ENCODE measurements around the gene WRAP53.

Gene WRAP53

DNA sequence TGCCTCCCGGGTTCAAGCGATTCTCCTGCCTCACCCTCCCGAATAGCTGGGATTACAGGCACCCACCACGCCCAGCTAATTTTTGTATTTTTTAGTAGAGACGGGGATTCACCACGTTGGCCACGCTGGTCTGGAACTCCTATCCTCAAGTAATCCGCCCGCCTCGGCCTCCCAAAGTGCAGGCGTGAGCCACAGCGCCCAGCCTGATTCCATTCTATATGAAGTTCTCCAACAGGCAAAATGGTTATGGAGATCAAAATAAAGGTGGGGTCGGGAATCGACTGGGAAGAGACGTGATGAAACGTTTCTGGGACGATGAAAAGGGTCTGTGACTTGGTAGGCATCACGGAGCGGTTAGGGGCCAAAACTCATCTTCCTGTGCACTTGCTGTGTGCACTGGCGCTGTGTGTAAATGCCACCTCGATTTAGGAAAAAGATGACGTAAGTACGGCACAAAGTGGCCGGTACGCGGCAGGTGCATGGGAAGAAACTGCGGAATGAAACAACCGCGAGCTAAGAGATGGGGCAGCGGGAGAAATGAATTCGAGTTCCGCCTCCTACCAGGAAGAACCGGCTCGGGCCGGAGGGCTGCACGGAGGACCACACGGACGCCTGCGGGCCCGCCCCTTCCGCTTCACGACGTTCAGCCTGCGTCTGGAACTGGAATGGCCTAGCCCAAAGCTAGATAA is 2.6 kb upstream of the WRAP53 start:
- H3K4me1 ChIP-seq (ENCODE audit: insufficient read depth, low read length): peaks cover 15% of the 10 kb centered on the region
- peak overlapping the region; percentile 99 for H3K9ac ChIP-seq (ENCODE audit: low read depth, low read length)
- peak overlapping the region; percentile 90 for H3K4me3 ChIP-seq (ENCODE audit: low read length)
- peak overlapping the region; percentile 86 for H3K27ac ChIP-seq (ENCODE audit: low read length)
- H3K9me3 ChIP-seq (ENCODE audit: insufficient read depth, low read depth, low read length): no peaks in the 10 kb centered on the region
- peaks cover 27% of the 10 kb centered on the region for H3K36me3 ChIP-seq (ENCODE audit: insufficient read depth, low read depth, low read length)
- H3K27me3 ChIP-seq (ENCODE audit: insufficient read depth, low read length): no peaks in the 10 kb centered on the region

DNA sequence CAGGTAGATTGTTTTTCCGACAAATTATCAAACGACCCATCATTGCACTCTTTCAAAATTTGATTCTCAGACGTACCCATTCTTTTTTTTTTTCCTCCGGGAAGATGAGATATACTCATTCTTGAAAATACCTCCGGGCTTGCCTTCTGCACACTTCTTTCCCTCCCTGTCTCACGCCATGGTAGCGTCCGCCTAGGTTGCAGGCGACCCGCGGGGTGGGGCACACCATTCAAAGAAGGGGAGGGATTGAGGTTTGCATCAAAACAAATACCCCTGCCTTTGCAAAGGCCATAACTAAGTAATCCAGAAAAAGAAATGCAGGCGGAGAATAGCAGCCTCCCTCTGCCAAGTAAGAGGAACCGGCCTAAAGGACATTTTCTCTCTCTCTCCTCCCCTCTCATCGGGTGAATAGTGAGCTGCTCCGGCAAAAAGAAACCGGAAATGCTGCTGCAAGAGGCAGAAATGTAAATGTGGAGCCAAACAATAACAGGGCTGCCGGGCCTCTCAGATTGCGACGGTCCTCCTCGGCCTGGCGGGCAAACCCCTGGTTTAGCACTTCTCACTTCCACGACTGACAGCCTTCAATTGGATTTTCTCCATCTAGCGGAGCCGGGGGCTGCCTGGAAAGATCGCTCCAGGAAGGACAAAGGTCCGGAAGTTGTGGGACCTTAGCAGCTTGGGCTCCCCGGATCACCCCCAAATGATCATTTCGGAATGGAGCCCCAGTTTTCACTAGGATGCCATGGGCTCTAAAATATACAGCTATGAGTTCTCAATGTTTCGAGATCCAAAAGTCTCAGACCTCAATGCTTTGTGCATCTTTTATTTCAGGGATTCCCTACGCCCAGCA is 1.8 kb upstream of the WRAP53 start:
- Histone ChIP-seq H3K27me3 (ENCODE audit: insufficient read depth, low read length) (no peaks in the 10 kb centered on the region), H3K4me1 (ENCODE audit: insufficient read depth, low read length) (peaks cover 15% of the 10 kb centered on the region), H3K9me3 (ENCODE audit: insufficient read depth, low read depth, low read length) (no peaks in the 10 kb centered on the region), H3K27ac (ENCODE audit: low read length) (peak overlapping the region; percentile 86), H3K4me3 (ENCODE audit: low read length) (peak overlapping the region; percentile 90), H3K36me3 (ENCODE audit: insufficient read depth, low read depth, low read length) (peaks cover 27% of the 10 kb centered on the region), H3K9ac (ENCODE audit: low read depth, low read length) (peak overlapping the region; percentile 99)

DNA sequence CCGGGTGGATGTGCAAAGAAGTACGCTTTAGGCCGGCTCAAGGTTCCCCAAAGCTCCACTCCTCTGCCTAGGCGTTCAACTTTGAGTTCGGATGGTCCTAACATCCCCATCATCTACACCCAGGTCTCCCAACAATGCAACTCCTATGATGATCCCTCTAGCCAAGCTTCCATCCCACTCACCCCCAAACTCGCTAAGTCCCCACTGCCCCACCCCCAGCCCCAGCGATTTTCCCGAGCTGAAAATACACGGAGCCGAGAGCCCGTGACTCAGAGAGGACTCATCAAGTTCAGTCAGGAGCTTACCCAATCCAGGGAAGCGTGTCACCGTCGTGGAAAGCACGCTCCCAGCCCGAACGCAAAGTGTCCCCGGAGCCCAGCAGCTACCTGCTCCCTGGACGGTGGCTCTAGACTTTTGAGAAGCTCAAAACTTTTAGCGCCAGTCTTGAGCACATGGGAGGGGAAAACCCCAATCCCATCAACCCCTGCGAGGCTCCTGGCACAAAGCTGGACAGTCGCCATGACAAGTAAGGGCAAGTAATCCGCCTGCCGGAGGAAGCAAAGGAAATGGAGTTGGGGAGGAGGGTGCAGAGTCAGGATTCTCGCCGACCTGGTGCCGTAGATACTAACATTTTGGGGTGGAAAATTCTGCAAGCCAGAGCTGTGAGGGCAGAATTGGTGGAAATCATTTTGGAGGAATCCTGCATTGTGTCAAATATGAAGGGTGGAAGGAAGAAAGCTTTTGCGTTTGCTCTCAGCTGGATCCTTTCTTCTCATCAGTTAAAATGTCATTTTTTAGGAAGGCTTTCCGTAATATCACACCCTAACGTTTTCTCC is 987 bp upstream of the WRAP53 start, which contains the start of gene TP53:
Gene TP53 (minus strand): TSS at position 419 of the 836 bp plus-strand sequence. CDS start 10,896 bp downstream, outside the sequence.
- Histone ChIP-seq H3K4me3 (ENCODE audit: low read length) (peak within 1 kb of the TSS; percentile 97), H3K27me3 (ENCODE audit: insufficient read depth, low read length) (no peaks in the 10 kb centered on the region), H3K9me3 (ENCODE audit: insufficient read depth, low read depth, low read length) (no peaks in the 10 kb centered on the region), H3K27ac (ENCODE audit: low read length) (peak within 1 kb of the TSS; percentile 86), H3K9ac (ENCODE audit: low read depth, low read length) (peak within 1 kb of the TSS; percentile 99), H3K4me1 (ENCODE audit: insufficient read depth, low read length) (peaks cover 15% of the 10 kb centered on the region), H3K36me3 (ENCODE audit: insufficient read depth, low read depth, low read length) (peaks cover 27% of the 10 kb centered on the region)

DNA sequence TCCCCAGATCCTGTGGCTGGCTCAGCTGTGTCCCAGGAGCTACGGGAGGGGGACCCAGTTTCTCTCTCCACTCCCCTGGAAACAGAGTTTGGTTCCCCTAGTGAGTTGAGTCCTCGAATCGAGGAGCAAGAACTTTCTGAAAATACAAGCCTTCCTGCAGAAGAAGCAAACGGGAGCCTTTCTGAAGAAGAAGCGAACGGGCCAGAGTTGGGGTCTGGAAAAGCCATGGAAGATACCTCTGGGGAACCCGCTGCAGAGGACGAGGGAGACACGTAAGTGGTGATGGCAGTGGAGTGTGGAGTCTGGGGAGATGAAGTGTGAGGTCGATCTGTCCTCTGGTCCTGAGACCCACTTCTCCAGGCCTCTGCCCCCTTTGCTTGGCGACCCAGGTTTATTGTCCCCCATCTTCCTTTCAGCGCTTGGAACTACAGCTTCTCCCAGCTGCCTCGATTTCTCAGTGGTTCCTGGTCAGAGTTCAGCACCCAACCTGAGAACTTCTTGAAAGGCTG is 585 bp downstream of the WRAP53 start:
- Histone ChIP-seq H3K4me1 (ENCODE audit: insufficient read depth, low read length) (peaks cover 15% of the 10 kb centered on the region), H3K27me3 (ENCODE audit: insufficient read depth, low read length) (no peaks in the 10 kb centered on the region), H3K36me3 (ENCODE audit: insufficient read depth, low read depth, low read length) (peaks cover 30% of the 10 kb centered on the region), H3K9ac (ENCODE audit: low read depth, low read length) (peak overlapping the region; percentile 97), H3K9me3 (ENCODE audit: insufficient read depth, low read depth, low read length) (no peaks in the 10 kb centered on the region), H3K4me3 (ENCODE audit: low read length) (peak overlapping the region; percentile 97), H3K27ac (ENCODE audit: low read length) (no peak overlapping the region)

DNA sequence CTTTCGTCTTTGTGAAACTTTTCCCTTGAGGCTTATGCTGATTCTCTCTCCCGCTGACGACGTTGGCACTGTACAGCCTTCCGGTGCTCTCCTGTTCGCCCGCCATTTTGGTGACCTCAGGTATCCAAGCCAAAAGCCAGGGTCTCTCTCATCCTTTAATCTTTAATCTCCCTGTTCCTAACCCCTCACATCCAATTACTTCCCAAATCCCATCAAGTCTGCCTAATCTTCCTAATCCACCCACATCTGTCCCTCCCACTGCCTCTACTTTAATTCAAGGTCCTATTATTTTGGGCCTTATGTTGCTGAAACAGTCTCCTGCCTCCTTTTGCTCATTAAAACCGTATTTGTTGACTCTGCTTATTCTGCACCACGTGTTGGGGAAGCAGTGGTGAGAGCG is 7.3 kb downstream of the WRAP53 start:
- no peak overlapping the region for H3K9ac ChIP-seq (ENCODE audit: low read depth, low read length)
- H3K4me3 ChIP-seq (ENCODE audit: low read length): no peak overlapping the region
- no peak overlapping the region for H3K27ac ChIP-seq (ENCODE audit: low read length)
- peaks cover 15% of the 10 kb centered on the region; the same call in 1 of the 2 replicates for H3K36me3 ChIP-seq (ENCODE audit: insufficient read depth, low read depth, low read length)
- no peaks in the 10 kb centered on the region for H3K4me1 ChIP-seq (ENCODE audit: insufficient read depth, low read length)
- no peaks in the 10 kb centered on the region for H3K9me3 ChIP-seq (ENCODE audit: insufficient read depth, low read depth, low read length)
- no peaks in the 10 kb centered on the region for H3K27me3 ChIP-seq (ENCODE audit: insufficient read depth, low read length)

DNA sequence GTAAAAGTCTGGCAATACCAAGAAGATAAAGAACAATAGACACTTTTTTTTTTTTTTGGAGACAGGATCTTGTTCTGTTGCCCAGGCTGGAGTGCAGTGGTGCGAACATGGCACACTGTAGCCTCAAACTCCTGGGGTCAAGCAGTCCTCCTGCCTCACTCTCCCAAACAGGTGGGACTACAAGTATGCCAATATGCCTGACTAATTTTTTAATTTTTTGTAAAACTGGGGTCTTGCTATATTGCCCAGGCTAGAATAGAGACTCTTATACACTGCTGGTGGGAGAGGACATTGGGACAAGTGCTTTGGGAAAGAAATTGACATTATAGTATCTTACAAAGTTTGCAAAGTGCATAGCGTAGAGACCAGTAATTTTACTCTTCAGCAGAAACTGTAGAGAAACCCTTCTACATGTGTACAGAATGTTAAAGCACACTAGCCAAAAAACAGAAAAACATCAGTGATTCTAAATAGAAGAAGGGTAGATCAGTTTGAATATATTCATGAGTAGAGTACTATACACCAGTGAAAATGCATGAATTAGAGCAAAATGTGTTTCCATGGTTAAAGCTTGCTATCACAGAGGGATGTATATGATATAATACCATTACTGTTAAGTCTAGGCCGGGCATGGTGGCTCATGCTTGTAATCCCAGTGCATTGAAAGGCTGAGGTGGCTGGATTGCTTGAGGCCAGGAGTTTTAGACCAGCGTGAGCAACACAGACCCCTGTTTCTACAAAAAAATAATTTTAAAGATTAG is 9.7 kb downstream of the WRAP53 start:
- peaks cover 22% of the 10 kb centered on the region; the same call in 1 of the 2 replicates for H3K36me3 ChIP-seq (ENCODE audit: insufficient read depth, low read depth, low read length)
- H3K9me3 ChIP-seq (ENCODE audit: insufficient read depth, low read depth, low read length): no peaks in the 10 kb centered on the region
- H3K9ac ChIP-seq (ENCODE audit: low read depth, low read length): no peak overlapping the region
- no peak overlapping the region for H3K4me3 ChIP-seq (ENCODE audit: low read length)
- H3K4me1 ChIP-seq (ENCODE audit: insufficient read depth, low read length): no peaks in the 10 kb centered on the region
- no peaks in the 10 kb centered on the region for H3K27me3 ChIP-seq (ENCODE audit: insufficient read depth, low read length)
- H3K27ac ChIP-seq (ENCODE audit: low read length): no peak overlapping the region

DNA sequence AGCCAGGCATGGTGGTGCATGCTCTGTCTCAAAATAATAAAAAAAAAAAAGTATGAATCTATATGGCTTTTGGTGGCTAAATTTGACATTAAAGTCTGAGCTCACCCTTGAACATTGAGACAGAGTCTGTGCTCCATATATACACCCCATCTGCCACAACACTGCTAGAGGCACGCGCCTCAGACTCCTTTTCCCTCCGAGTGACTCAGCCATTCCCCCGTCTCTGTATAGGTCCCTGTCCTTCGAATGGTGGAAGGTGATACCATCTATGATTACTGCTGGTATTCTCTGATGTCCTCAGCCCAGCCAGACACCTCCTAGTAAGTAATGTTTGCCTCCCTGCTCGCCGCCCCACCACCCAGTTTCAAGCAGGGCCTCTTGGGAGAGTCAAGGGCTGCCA is 12.2 kb downstream of the WRAP53 start:
- no peaks in the 10 kb centered on the region for H3K9me3 ChIP-seq (ENCODE audit: insufficient read depth, low read depth, low read length)
- H3K27ac ChIP-seq (ENCODE audit: low read length): no peak overlapping the region
- H3K36me3 ChIP-seq (ENCODE audit: insufficient read depth, low read depth, low read length): peaks cover 16% of the 10 kb centered on the region; the same call in 1 of the 2 replicates
- peaks cover 3% of the 10 kb centered on the region; the same call in 1 of the 2 replicates for H3K4me1 ChIP-seq (ENCODE audit: insufficient read depth, low read length)
- H3K4me3 ChIP-seq (ENCODE audit: low read length): no peak overlapping the region
- no peak overlapping the region for H3K9ac ChIP-seq (ENCODE audit: low read depth, low read length)
- peaks cover 9% of the 10 kb centered on the region; the same call in 1 of the 2 replicates for H3K27me3 ChIP-seq (ENCODE audit: insufficient read depth, low read length)

DNA sequence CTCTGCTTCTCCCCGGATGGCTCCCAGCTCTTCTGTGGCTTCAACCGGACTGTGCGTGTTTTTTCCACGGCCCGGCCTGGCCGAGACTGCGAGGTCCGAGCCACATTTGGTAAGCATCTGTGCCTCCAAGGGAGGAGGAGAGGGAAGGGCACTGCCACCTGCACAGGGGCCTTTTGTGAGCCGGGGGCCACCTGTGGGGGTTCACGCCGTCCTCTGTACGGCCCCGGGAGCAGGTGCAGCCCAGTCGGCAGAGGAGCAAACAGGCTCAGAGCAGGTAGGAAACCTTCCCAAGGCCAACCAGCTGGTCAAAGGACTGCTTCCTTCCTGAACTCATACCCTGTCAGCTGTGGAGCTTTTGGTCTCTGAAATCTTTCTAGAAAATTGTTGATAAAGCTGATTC is 13.4 kb downstream of the WRAP53 start:
- H3K27me3 ChIP-seq (ENCODE audit: insufficient read depth, low read length): peaks cover 20% of the 10 kb centered on the region
- H3K36me3 ChIP-seq (ENCODE audit: insufficient read depth, low read depth, low read length): peaks cover 13% of the 10 kb centered on the region; the same call in 1 of the 2 replicates
- H3K9ac ChIP-seq (ENCODE audit: low read depth, low read length): no peak overlapping the region
- no peaks in the 10 kb centered on the region for H3K9me3 ChIP-seq (ENCODE audit: insufficient read depth, low read depth, low read length)
- no peak overlapping the region for H3K4me3 ChIP-seq (ENCODE audit: low read length)
- H3K27ac ChIP-seq (ENCODE audit: low read length): no peak overlapping the region
- peaks cover 12% of the 10 kb centered on the region; the same call in 1 of the 2 replicates for H3K4me1 ChIP-seq (ENCODE audit: insufficient read depth, low read length)

DNA sequence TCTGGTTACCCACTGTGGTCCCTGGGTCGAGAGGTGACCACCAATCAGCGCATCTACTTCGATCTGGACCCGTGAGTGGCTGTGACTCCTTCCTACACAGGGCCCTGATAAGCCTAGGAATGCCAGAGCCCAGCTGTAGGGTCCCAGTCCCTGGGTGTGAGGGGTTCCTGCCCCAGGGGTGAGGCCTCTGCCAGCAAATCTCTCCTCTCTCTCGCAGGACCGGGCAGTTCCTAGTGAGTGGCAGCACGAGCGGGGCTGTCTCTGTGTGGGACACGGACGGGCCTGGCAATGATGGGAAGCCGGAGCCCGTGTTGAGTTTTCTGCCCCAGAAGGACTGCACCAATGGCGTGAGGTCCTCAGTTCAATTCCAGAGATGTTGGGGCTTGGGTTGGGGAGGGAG is 14.5 kb downstream of the WRAP53 start:
- peaks cover 12% of the 10 kb centered on the region; the same call in 1 of the 2 replicates for H3K4me1 ChIP-seq (ENCODE audit: insufficient read depth, low read length)
- H3K36me3 ChIP-seq (ENCODE audit: insufficient read depth, low read depth, low read length): peaks cover 13% of the 10 kb centered on the region; the same call in 1 of the 2 replicates
- H3K4me3 ChIP-seq (ENCODE audit: low read length): peak overlapping the region; percentile 79; the same call in 1 of the 2 replicates
- H3K9me3 ChIP-seq (ENCODE audit: insufficient read depth, low read depth, low read length): no peaks in the 10 kb centered on the region
- no peak overlapping the region for H3K27ac ChIP-seq (ENCODE audit: low read length)
- no peak overlapping the region for H3K9ac ChIP-seq (ENCODE audit: low read depth, low read length)
- peaks cover 26% of the 10 kb centered on the region for H3K27me3 ChIP-seq (ENCODE audit: insufficient read depth, low read length)

DNA sequence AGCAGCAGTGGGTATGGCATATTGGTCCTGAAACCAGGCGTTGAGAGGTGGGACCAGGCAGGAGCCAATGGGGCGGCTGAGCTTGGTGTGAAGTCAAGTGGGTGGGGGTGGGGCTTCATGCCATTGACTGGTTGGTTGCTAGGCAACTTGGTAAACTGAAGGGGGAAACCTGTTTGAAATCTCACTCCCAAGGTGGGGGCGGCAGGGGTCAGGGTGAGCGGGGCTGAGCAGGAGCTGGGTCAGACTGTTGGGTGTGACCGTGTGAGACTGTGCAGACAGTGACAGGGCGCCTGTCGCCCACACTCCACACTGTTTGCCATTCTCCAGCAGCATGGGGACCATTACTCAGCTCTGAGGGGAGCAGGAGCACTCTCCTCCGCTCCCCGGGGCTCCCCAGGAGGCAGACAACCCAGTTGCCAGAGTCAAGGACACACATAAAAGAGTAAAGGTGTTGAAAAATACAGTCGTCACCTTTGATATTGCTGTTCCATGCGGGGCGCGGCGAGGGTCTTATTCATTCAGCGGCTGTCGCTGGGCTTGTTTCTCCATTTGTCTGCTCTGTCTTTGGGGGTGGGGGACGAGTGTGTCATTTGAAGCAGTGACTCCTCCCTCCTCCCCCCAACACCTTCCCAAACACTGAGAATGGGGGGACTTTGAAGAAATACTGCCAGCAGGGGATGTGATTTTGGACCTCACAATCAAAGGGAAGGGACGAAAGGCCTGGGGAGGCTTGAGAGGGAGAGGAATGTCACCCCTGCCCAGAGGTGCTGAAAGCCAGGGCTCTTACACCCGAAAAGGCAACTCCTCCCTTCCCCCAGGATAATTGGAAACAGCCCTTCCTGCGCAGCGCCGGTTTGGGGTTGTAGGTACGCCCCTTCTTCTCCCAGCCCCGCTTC is 15.6 kb downstream of the WRAP53 start:
- H3K4me3 ChIP-seq (ENCODE audit: low read length): peak overlapping the region; percentile 79
- H3K9me3 ChIP-seq (ENCODE audit: insufficient read depth, low read depth, low read length): no peaks in the 10 kb centered on the region
- peak overlapping the region; percentile 66; the same call in 1 of the 2 replicates for H3K9ac ChIP-seq (ENCODE audit: low read depth, low read length)
- H3K27me3 ChIP-seq (ENCODE audit: insufficient read depth, low read length): peaks cover 26% of the 10 kb centered on the region
- H3K4me1 ChIP-seq (ENCODE audit: insufficient read depth, low read length): peaks cover 12% of the 10 kb centered on the region; the same call in 1 of the 2 replicates
- no peak overlapping the region for H3K27ac ChIP-seq (ENCODE audit: low read length)
- peaks cover 13% of the 10 kb centered on the region; the same call in 1 of the 2 replicates for H3K36me3 ChIP-seq (ENCODE audit: insufficient read depth, low read depth, low read length)
